ENCODE results near the gene ABI1. TPM values are rescaled to one million over a fixed set of nuclear protein-coding genes. Genes with fewer than 3 reads are reported as not detected.

The ABI1 gene
- polyA plus RNA-seq, 1 donor from 2014 or later, result 50.4 TPM

DNA sequence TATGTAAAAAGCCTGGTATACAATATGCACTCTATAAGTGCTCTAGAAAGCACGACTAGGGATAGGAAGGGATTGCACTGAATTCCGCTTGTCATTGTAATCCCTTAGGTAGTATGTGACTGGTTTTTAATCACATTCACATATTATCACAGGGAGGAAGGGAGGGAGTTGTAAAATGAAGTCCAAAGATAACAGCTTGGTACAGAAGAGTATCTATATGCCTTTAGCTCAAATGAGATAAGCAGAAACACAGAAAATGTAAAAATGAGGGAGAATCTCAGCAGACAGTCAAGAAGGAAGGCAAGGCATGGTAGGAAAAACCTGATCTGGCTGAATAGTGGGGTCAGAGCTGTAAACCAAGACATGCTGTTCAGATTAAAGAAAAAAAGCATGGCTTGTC is 63.4 kb downstream of the ABI1 start:
- Histone ChIP-seq H3K4me2 (ENCODE audit: low read length) (no peak overlapping the region), H3K27me3 (ENCODE audit: insufficient read depth, low read depth, low read length) (no peaks in the 10 kb centered on the region), H3K9ac (ENCODE audit: low read length) (no peak overlapping the region), H3F3A (ENCODE audit: insufficient read depth, low read length, poor library complexity, severe bottlenecking) (no peaks in the 10 kb centered on the region), H3K36me3 (ENCODE audit: insufficient read depth, low read length) (no peaks in the 10 kb centered on the region), H3K4me3 (ENCODE audit: low read length) (no peak overlapping the region), H3K9me3 (ENCODE audit: low read length) (no peaks in the 10 kb centered on the region), H3K79me2 (replicated peaks; ENCODE audit: insufficient read depth, low read length) (peaks cover 40% of the 10 kb centered on the region), H2AFZ (ENCODE audit: low read depth, low read length) (no peak overlapping the region), H4K20me1 (ENCODE audit: insufficient read depth) (no peaks in the 10 kb centered on the region), H3K9me2 (ENCODE audit: insufficient read depth, low read length) (no peaks in the 10 kb centered on the region), H3K27ac (ENCODE audit: low read length) (no peak overlapping the region)
- TF ChIP-seq EZH2 (IDR thresholded peaks at IDR 0.05; ENCODE audit: borderline replicate concordance, insufficient read depth, low read length, poor library complexity, severe bottlenecking) (no peak), SMC3 (conservative IDR thresholded peaks at IDR 0.05; ENCODE audit: poor library complexity) (no peak), TAF1 (IDR thresholded peaks at IDR 0.05; ENCODE audit: low read depth) (no peak), MXI1 (conservative IDR thresholded peaks at IDR 0.05; ENCODE audit: poor library complexity, severe bottlenecking) (no peak), POLR2AphosphoS5 (IDR thresholded peaks at IDR 0.05) (no peak), RAD21 (conservative IDR thresholded peaks at IDR 0.05) (no peak), EP300 (conservative IDR thresholded peaks at IDR 0.05; ENCODE audit: poor library complexity, severe bottlenecking) (no peak)
- TF ChIP-seq, protein P1, sequence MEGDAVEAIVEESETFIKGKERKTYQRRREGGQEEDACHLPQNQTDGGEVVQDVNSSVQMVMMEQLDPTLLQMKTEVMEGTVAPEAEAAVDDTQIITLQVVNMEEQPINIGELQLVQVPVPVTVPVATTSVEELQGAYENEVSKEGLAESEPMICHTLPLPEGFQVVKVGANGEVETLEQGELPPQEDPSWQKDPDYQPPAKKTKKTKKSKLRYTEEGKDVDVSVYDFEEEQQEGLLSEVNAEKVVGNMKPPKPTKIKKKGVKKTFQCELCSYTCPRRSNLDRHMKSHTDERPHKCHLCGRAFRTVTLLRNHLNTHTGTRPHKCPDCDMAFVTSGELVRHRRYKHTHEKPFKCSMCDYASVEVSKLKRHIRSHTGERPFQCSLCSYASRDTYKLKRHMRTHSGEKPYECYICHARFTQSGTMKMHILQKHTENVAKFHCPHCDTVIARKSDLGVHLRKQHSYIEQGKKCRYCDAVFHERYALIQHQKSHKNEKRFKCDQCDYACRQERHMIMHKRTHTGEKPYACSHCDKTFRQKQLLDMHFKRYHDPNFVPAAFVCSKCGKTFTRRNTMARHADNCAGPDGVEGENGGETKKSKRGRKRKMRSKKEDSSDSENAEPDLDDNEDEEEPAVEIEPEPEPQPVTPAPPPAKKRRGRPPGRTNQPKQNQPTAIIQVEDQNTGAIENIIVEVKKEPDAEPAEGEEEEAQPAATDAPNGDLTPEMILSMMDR (IDR thresholded peaks at IDR 0.05; ENCODE audit: poor library complexity, severe bottlenecking), result no peak
- TF ChIP-seq, protein P2, sequence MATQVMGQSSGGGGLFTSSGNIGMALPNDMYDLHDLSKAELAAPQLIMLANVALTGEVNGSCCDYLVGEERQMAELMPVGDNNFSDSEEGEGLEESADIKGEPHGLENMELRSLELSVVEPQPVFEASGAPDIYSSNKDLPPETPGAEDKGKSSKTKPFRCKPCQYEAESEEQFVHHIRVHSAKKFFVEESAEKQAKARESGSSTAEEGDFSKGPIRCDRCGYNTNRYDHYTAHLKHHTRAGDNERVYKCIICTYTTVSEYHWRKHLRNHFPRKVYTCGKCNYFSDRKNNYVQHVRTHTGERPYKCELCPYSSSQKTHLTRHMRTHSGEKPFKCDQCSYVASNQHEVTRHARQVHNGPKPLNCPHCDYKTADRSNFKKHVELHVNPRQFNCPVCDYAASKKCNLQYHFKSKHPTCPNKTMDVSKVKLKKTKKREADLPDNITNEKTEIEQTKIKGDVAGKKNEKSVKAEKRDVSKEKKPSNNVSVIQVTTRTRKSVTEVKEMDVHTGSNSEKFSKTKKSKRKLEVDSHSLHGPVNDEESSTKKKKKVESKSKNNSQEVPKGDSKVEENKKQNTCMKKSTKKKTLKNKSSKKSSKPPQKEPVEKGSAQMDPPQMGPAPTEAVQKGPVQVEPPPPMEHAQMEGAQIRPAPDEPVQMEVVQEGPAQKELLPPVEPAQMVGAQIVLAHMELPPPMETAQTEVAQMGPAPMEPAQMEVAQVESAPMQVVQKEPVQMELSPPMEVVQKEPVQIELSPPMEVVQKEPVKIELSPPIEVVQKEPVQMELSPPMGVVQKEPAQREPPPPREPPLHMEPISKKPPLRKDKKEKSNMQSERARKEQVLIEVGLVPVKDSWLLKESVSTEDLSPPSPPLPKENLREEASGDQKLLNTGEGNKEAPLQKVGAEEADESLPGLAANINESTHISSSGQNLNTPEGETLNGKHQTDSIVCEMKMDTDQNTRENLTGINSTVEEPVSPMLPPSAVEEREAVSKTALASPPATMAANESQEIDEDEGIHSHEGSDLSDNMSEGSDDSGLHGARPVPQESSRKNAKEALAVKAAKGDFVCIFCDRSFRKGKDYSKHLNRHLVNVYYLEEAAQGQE (IDR thresholded peaks at IDR 0.05; ENCODE audit: borderline replicate concordance), result no peak

DNA sequence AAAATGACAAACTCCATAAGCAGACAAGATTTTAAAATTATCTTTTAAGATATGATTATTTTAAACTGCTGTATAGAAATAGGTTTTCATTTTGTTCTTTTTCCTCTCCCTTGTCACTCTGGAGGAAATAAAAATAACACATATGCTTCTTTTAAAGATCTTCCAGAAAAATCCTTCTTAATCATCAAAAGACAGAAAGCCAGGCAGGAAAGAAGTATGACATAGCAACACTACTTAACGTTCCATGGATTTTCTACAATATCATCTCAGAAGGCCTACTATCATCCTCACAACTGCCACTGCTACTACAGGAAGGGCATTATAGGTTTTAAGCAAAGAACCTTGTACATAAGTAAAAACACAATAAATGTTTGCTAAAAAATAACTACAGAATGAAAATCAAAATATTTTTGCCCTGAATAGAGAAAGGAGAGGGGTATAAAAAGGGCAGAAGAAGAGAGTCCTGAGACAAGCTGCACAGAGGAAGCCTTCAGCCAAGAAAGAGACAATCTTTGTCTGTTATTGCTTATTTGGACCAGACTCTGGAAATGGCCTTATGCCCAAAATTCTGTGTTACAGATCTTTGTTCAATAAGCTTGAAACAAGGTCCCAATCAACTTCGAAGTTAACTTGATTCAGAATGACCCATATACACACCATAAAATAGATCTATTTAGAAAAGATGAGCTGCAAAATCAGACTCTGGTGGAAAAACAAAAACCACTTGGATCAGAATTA is 67.8 kb downstream of the ABI1 start:
- Histone ChIP-seq H3K27ac (ENCODE audit: low read length) (no peak overlapping the region), H3K4me3 (ENCODE audit: low read length) (no peak overlapping the region), H2AFZ (ENCODE audit: low read depth, low read length) (no peak overlapping the region), H4K20me1 (ENCODE audit: insufficient read depth) (no peaks in the 10 kb centered on the region), H3K79me2 (replicated peaks; ENCODE audit: insufficient read depth, low read length) (peaks cover 27% of the 10 kb centered on the region), H3F3A (ENCODE audit: insufficient read depth, low read length, poor library complexity, severe bottlenecking) (no peaks in the 10 kb centered on the region), H3K9ac (ENCODE audit: low read length) (no peak overlapping the region), H3K9me3 (ENCODE audit: low read length) (no peaks in the 10 kb centered on the region), H3K4me2 (ENCODE audit: low read length) (no peak overlapping the region), H3K27me3 (ENCODE audit: insufficient read depth, low read depth, low read length) (no peaks in the 10 kb centered on the region), H3K36me3 (ENCODE audit: insufficient read depth, low read length) (no peaks in the 10 kb centered on the region), H3K9me2 (ENCODE audit: insufficient read depth, low read length) (no peaks in the 10 kb centered on the region)
- TF ChIP-seq, protein P1 (IDR thresholded peaks at IDR 0.05; ENCODE audit: poor library complexity, severe bottlenecking), result no peak
- no peak for TF ChIP-seq MXI1 (conservative IDR thresholded peaks at IDR 0.05; ENCODE audit: poor library complexity, severe bottlenecking)
- TF ChIP-seq SMC3 (conservative IDR thresholded peaks at IDR 0.05; ENCODE audit: poor library complexity), result no peak
- no peak for TF ChIP-seq RAD21 (conservative IDR thresholded peaks at IDR 0.05)
- TF ChIP-seq POLR2AphosphoS5 (IDR thresholded peaks at IDR 0.05), result no peak
- TF ChIP-seq, protein P2 (IDR thresholded peaks at IDR 0.05; ENCODE audit: borderline replicate concordance), result no peak
- TF ChIP-seq EP300 (conservative IDR thresholded peaks at IDR 0.05; ENCODE audit: poor library complexity, severe bottlenecking), result no peak
- TF ChIP-seq TAF1 (IDR thresholded peaks at IDR 0.05; ENCODE audit: low read depth), result no peak
- TF ChIP-seq EZH2 (IDR thresholded peaks at IDR 0.05; ENCODE audit: borderline replicate concordance, insufficient read depth, low read length, poor library complexity, severe bottlenecking), result no peak
